Measurements from ENCODE around the gene SRR. TPM values are rescaled to one million over a fixed set of nuclear protein-coding genes. Genes with fewer than 3 reads are reported as not detected.

The SRR gene
- total and polyA plus RNA-seq, 8 donors = 9.2 to 27.0 (median 22.8) TPM

DNA sequence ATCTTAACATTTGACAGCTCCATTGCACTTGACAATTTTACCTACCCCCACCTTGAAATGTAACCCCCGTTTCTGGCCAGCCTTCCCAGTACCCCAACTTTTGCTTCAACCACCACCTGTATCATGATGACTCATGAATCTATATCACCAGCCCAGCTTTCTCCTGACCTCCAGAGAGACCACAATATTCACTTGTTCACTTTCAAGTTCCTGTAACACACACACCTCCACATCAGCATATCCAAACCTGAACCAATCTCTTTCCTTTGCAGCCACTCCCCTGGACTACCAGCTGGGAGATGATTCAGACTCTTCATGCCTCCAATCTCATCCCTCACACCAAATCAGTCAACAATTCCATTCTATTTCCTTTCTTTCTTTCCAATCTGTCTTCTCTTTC is 8.2 kb upstream of the SRR start:
- H3K9me3 ChIP-seq = no peaks in the 10 kb centered on the region
- no peak for DNase-seq
- TF ChIP-seq, protein P1, sequence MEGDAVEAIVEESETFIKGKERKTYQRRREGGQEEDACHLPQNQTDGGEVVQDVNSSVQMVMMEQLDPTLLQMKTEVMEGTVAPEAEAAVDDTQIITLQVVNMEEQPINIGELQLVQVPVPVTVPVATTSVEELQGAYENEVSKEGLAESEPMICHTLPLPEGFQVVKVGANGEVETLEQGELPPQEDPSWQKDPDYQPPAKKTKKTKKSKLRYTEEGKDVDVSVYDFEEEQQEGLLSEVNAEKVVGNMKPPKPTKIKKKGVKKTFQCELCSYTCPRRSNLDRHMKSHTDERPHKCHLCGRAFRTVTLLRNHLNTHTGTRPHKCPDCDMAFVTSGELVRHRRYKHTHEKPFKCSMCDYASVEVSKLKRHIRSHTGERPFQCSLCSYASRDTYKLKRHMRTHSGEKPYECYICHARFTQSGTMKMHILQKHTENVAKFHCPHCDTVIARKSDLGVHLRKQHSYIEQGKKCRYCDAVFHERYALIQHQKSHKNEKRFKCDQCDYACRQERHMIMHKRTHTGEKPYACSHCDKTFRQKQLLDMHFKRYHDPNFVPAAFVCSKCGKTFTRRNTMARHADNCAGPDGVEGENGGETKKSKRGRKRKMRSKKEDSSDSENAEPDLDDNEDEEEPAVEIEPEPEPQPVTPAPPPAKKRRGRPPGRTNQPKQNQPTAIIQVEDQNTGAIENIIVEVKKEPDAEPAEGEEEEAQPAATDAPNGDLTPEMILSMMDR (IDR thresholded peaks at IDR 0.05) = no peak
- no peak overlapping the region for H3K27ac ChIP-seq
- ATAC-seq = no peak
- intact Hi-C loops (cut with DNase I) = no loop called here
- H3K4me1 ChIP-seq = peaks cover 0 to 11% of the 10 kb centered on the region in 2 donors
- H3K27me3 ChIP-seq = no peaks in the 10 kb centered on the region
- H3K36me3 ChIP-seq = peaks cover 0 to 91% of the 10 kb centered on the region in 2 donors
- no peak overlapping the region for H3K4me3 ChIP-seq

DNA sequence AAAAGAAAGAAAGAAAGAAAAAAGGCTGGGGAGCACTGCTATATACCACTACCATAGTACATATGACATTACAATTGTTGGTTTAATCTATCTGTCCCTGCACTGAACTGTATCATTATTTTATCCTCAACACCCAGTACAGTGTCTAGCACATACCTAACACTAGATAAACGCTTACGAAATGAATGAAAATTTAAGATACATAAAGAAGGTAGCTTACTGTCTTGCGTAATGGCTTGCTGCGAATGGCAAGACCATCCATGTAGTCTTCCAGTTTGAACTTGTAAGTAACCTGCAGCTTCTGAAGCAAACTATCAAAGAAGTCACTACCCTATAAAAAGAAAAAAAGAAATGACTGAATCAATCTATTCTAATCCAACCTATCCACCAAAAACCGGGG is 6.7 kb upstream of the SRR start:
- Histone ChIP-seq H3K4me3 (no peak overlapping the region), H3K9me3 (no peaks in the 10 kb centered on the region), H3K27ac (no peak overlapping the region), H3K4me1 (peaks cover 5 to 25% of the 10 kb centered on the region in 2 donors), H3K27me3 (no peaks in the 10 kb centered on the region), H3K36me3 (peaks cover 0 to 76% of the 10 kb centered on the region in 2 donors)
- ATAC-seq (no peak), DNase-seq (no peak)
- intact Hi-C loops (cut with DNase I) = no loop called here
- TF ChIP-seq, protein P1 (IDR thresholded peaks at IDR 0.05) = no peak

- Histone ChIP-seq H3K27me3 (no peaks in the 10 kb centered on the region), H3K4me1 (peaks cover 10 to 35% of the 10 kb centered on the region in 2 donors), H3K4me3 (no peak overlapping the region), H3K27ac (no peak overlapping the region), H3K9me3 (no peaks in the 10 kb centered on the region), H3K36me3 (peaks cover 0 to 57% of the 10 kb centered on the region in 2 donors)
- DNase-seq (no peak), ATAC-seq (no peak)
- intact Hi-C loops (cut with DNase I) = no loop called here
- TF ChIP-seq, protein P1 (IDR thresholded peaks at IDR 0.05) = no peak
Measured at GRCh38 chr17:2299136-2299535, 4.6 kb upstream of the SRR start.

- H3K27me3 ChIP-seq = no peaks in the 10 kb centered on the region
- H3K27ac ChIP-seq = no peak overlapping the region
- no peak overlapping the region for H3K4me3 ChIP-seq
- no peaks in the 10 kb centered on the region for H3K9me3 ChIP-seq
- H3K4me1 ChIP-seq = peaks cover 10 to 41% of the 10 kb centered on the region in 2 donors
- TF ChIP-seq, protein P1 (IDR thresholded peaks at IDR 0.05) = no peak
- ATAC-seq = no peak
- intact Hi-C loops (cut with DNase I) = no loop called here
- peak in 1 of 4 donors; percentile 75 for DNase-seq
- H3K36me3 ChIP-seq = peaks cover 0 to 51% of the 10 kb centered on the region in 2 donors
Measured at GRCh38 chr17:2299756-2300155, 4.0 kb upstream of the SRR start.

GRCh38 chr17:2302778-2303203 is 959 bp upstream of the SRR start:
- DNase-seq = peak in 1 of 4 donors; percentile 1
- ATAC-seq = peak; percentile 8
- TF ChIP-seq, protein P1 (IDR thresholded peaks at IDR 0.05) = no peak
- peak overlapping the region; percentile 83 to 92 for H3K4me3 ChIP-seq
- H3K4me1 ChIP-seq = peaks cover 10 to 43% of the 10 kb centered on the region in 2 donors
- no peaks in the 10 kb centered on the region for H3K27me3 ChIP-seq
- peak overlapping the region; percentile 91 to 92 for H3K27ac ChIP-seq
- H3K36me3 ChIP-seq = peaks cover 0 to 23% of the 10 kb centered on the region in 2 donors
- intact Hi-C loops (cut with DNase I) = no loop called here
- H3K9me3 ChIP-seq = no peaks in the 10 kb centered on the region

All from left lung (tissue), 10 donors.